Heart left ventricle (tissue), 13 donors: ENCODE results near the gene SUSD6.
A peak's percentile ranks its signal among the peaks of the same experiment; 100 is the strongest.

ENCODE experiments used
- CTCF ChIP-seq, 12 donors: fragments of 200-600 bp; sonication (generic) in 4 of 12; IDR thresholded peaks; one replicate each; pipeline versions ENCODE4 v1.5.0 to v1.8.0; 2018 to 2022; ENCODE audit warnings: antibody characterized with exemption in 12 of 12, mild to moderate bottlenecking in 5 of 12
- POLR2A ChIP-seq, 2 donors: fragments of 450-650 bp; IDR thresholded peaks; one replicate each; pipeline ENCODE4 v1.6.1; 2017; ENCODE audit warnings: antibody characterized with exemption in 2 of 2, mild to moderate bottlenecking in 2 of 2, moderate library complexity in 2 of 2
- donor health status: ischemic (EF 13 %, LVEDD 7.1; RV severe dilation, severe dysfunction).
- donor health status: DM: no; HTN: yes; CAD: no.
- donor health status: DM: no; HTN: no; CAD: no.
- donor health status: ischemic (EF 25% LVEDD 6.9; RV normal size, moderate dysfunction).
- donor health status: ischemic (EF 25% LVEDD 5.7; RV mildly dilated, moderate dysfunction).
- donor health status: ischemic (EF 35%, LVEDD 5.7; RV mildly dilated, moderate dysfunction).
- donor health status: nonischemic (EF 11% LVEDD 7.7; RV severe dilation, severe dysfunction).
- donor health status: DM: yes; HTN: yes; CAD: no.
- donor health status: PGD.
- donor health status: ischemic (EF 29% LVEDD 5.4; RV normal size, mild dysfunction).
- donor health status: nonischemic (EF 23%, LVEDD 6.1; RV moderate dilation, normal function).

- TF ChIP-seq CTCF (IDR thresholded peaks at IDR 0.05) (peak in 8 of 12 donors; percentile 25 to 38 (median 32)), POLR2A (IDR thresholded peaks at IDR 0.05) (no peak)
These were observed 31.3 kb upstream of the SUSD6 start for GRCh38 chr14:69580009-69580577.
